ACC112 (cell line): ENCODE measurements around the gene DIDO1.

Experiments
- H2AFZ ChIP-seq: fragments of 200-600 bp; sonication (generic); one replicate; pipeline ENCODE4 v1.6.0; 2017; ENCODE audit warnings: antibody characterized with exemption, low read length; ENCODE audit not compliant: unreplicated experiment
- H3K27ac ChIP-seq: fragments of 200-600 bp; sonication (generic); 2 replicates; pipeline ENCODE4 v1.5.1; 2014; ENCODE audit warnings: low read depth, mild to moderate bottlenecking, antibody characterized with exemption, low read length, moderate library complexity
- H3K27me3 ChIP-seq: fragments of 200-600 bp; sonication (generic); 2 replicates; pipeline ENCODE4 v1.6.1; 2014; ENCODE audit warnings: mild to moderate bottlenecking, antibody characterized with exemption, low read length, moderate library complexity, mixed read lengths; ENCODE audit not compliant: insufficient read depth
- H3K36me3 ChIP-seq: fragments of 200-600 bp; sonication (generic); 2 replicates; pipeline ENCODE4 v1.6.1; 2016; ENCODE audit warnings: mild to moderate bottlenecking, antibody characterized with exemption, low read length, moderate library complexity, mixed read lengths; ENCODE audit not compliant: insufficient read depth
- H3K4me1 ChIP-seq: fragments of 200-600 bp; sonication (generic); one replicate; pipeline ENCODE4 v1.6.1; 2016; ENCODE audit warnings: low read length, mixed read lengths; ENCODE audit not compliant: insufficient read depth, unreplicated experiment, control insufficient read depth
- H3K4me3 ChIP-seq: fragments of 200-600 bp; sonication (generic); 2 replicates; pipeline ENCODE4 v1.5.1; 2014; ENCODE audit warnings: mild to moderate bottlenecking, low read depth, low read length
- H3K79me2 ChIP-seq: fragments of 200-600 bp; sonication (generic); one replicate; pipeline ENCODE4 v1.6.0; 2016; ENCODE audit warnings: low read length; ENCODE audit not compliant: control insufficient read depth, unreplicated experiment, insufficient read depth

Gene DIDO1

DNA sequence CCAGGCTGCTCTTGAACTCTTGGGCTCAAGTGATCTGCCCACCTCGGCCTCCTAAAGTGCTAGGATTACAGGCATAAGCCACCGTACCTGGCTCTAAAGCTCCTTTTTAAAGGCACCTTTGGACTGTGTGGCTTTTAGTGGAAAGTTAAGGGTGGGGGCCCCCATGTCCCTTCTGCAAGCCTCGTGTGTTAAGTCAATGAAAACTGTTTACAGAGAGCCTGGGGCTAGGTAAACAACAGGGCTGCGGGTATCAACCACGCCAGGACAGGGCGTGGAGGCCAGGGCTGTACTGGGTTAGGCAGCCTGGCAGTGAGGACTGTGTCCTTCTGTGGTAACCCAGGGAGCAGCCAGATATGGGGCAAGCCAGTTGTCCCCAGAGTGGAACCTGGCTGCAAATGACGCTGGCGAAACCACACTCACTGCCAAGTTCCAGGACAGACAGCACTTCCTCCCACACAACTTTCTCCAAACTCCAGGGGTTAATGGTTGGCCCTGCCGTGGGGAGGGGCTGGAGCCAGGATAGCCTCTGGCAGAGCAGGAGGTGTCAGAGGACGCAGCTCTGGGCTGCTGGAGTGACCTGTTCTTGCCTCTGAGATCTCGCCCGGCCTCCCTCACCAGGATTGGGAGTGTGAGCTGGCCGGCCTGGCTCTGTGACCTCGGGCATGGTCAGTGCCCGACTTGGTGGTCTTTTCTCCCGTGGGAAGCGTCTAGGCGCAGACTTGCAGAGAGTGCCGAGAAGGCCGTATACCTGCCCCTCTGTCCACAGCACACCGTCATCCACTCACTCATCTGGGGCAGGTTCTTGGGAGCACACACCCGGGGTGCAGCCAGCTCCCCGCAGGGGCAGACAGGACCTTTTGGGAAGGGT is 29.4 kb upstream of the DIDO1 start:
- no peaks in the 10 kb centered on the region for H3K27me3 ChIP-seq

DNA sequence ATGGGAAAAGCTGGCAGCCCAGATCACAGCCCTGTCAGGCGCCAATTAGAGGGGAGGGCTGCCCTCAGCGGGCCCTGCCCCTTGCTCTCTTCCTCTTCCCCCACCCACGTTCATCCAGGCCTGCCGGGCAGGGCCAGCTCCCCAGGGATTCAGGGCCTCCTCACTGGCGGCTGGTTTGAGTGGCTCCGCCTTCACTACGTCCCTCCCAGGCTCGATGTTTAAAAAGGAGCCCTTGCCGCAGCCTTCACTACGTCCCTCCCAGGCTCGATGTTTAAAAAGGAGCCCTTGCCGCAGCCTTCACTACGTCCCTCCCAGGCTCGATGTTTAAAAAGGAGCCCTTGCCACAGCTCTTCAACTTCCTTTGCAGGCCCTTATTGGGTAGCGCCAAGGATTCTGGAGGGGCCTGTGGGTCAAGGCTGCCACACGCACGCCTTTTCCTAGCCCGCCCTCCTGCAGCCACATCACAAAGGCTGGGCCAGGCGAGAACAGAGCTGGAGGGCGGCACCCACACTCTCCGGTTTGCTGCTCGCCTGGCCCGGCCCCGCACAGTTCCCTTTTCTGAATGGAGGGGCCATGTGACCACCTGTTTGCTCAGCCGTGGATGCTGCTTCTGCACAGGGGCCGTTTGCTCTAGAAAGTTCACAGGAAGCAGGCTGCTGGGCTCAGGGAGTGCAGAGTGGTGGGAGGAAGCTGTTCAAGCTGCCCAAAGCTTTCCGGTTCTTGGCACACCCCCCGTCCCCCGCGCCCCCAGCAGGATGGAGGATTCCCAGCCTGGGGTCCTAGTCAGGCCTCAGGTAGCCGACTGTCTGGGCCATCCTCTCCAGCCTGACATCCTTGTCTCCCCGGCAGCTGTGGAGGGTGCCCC is 27.8 kb upstream of the DIDO1 start:
- H3K4me3 ChIP-seq, result peak overlapping the region; percentile 79
- H3K27ac ChIP-seq, result peak overlapping the region; percentile 44
- H2AFZ ChIP-seq, result no peak overlapping the region
- H3K4me1 ChIP-seq, result peaks cover 5% of the 10 kb centered on the region
- H3K79me2 ChIP-seq, result peaks cover 27% of the 10 kb centered on the region
- H3K27me3 ChIP-seq, result no peaks in the 10 kb centered on the region
- peaks cover 16% of the 10 kb centered on the region for H3K36me3 ChIP-seq

More for the DNA sequence above, 29.4 kb upstream of the DIDO1 start:
- peaks cover 5% of the 10 kb centered on the region for H3K4me1 ChIP-seq
- H3K4me3 ChIP-seq, result no peak overlapping the region
- H3K27ac ChIP-seq, result no peak overlapping the region
- H2AFZ ChIP-seq, result no peak overlapping the region
- H3K36me3 ChIP-seq, result no peaks in the 10 kb centered on the region
- H3K79me2 ChIP-seq, result peaks cover 27% of the 10 kb centered on the region

DNA sequence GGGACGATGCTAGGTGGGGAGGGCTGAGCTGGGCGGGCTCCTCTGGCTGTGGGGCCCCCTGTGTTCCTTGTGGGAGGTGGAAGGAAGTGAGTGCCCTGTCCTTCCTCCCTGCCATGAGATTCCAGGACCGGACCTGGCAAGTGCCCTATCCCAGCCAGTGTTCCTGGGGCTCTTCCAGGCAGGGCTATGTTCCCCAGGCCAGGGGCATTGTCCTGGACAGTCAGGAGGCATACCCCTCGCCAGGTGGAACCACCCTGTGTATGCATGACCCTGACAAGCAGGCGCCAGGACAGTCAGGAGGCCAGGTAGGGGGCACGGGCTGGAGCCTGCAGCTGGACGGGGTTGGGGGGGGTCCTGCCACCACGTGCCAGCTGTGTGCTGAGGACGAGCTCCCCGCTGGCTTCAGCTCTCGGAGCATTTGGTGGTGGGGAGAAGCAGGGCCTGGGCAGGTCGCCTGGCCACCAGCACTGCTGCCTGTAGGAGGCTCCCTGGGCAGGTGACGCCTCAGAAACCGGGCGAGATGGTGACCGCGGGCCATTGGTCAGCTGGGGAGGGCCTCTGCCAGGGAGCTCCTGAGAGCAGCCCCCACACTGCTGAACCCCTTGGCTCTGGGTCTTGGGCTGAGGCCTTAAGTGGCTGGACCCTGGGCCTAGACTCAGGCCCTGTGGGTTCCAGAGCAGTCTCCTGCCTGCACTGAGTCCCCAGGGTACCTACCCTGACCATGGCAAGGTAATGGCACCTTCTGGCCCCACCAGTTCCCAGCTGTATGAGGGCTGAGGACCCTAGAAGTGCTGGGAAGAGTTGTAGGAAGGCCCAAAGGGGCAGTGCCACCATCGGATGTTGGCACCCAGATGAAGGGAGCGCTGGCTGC is 26.9 kb upstream of the DIDO1 start:
- Histone ChIP-seq H3K4me3 (peak overlapping the region; percentile 79), H3K36me3 (peaks cover 22% of the 10 kb centered on the region), H3K79me2 (peaks cover 26% of the 10 kb centered on the region), H2AFZ (no peak overlapping the region), H3K27me3 (no peaks in the 10 kb centered on the region), H3K4me1 (peaks cover 5% of the 10 kb centered on the region), H3K27ac (peak overlapping the region; percentile 44)

DNA sequence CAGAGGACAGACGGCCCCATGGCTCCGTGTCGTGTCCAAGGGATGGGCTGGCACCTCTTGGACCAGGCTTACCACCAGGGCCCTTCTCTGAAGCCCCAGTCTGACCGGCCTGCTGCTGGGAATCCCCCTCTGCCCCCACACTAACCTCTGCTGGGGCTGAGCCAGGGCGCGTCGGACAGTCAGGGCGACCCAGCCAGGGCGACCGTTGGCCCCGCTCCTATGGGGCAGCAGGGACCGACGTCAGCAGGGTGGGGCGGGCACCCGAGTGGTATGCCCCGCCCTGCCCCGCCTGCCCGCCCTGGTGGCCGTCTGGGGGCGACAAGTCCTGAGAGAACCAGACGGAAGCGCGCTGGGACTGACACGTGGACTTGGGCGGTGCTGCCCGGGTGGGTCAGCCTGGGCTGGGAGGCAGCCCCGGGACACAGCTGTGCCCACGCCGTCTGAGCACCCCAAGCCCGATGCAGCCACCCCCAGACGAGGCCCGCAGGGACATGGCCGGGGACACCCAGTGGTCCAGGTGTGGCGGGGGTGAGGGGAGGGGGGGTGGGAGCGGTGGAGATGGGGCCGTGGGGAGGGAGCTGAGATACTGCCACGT is 26.2 kb upstream of the DIDO1 start, which contains the start of gene SLC17A9:
SLC17A9 (plus strand) TSS at position 337 of the 595 bp plus-strand sequence; CDS start at position 459, 122 bp downstream.
- Histone ChIP-seq H3K4me3 (peak within 1 kb of the TSS; percentile 79), H3K4me1 (peaks cover 5% of the 10 kb centered on the region), H3K36me3 (peaks cover 30% of the 10 kb centered on the region), H3K27me3 (no peaks in the 10 kb centered on the region), H2AFZ (peak within 1 kb of the TSS; percentile 43), H3K27ac (peak within 1 kb of the TSS; percentile 55), H3K79me2 (peaks cover 21% of the 10 kb centered on the region)

DNA sequence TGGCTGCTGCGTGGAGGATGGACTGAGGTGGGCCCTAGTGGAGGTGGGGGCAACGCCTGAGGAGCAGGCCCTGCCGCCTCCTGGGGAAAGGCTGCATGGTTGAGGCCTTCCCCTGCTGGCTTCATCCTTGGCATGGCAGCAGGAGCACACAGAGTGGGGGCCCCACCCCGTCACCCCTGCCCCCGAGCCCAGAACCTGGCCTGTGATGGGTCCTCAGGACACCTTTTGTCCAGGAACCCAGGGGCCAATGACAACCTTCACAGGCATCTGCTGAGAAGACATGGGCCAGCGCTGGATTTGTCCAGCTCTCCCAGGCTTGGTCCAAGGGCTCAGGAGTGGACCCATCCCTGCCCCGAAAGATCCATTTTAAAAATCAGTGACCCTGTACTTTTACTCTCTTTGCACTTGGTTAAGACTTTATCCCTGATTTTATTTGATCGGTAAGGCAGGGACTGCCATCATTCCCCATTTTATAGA is 25.6 kb upstream of the DIDO1 start:
- H3K4me3 ChIP-seq, result peak overlapping the region; percentile 79
- H3K4me1 ChIP-seq, result peaks cover 5% of the 10 kb centered on the region
- H3K79me2 ChIP-seq, result peaks cover 21% of the 10 kb centered on the region
- H2AFZ ChIP-seq, result peak overlapping the region; percentile 43
- peak overlapping the region; percentile 55 for H3K27ac ChIP-seq
- H3K36me3 ChIP-seq, result peaks cover 35% of the 10 kb centered on the region
- H3K27me3 ChIP-seq, result no peaks in the 10 kb centered on the region

DNA sequence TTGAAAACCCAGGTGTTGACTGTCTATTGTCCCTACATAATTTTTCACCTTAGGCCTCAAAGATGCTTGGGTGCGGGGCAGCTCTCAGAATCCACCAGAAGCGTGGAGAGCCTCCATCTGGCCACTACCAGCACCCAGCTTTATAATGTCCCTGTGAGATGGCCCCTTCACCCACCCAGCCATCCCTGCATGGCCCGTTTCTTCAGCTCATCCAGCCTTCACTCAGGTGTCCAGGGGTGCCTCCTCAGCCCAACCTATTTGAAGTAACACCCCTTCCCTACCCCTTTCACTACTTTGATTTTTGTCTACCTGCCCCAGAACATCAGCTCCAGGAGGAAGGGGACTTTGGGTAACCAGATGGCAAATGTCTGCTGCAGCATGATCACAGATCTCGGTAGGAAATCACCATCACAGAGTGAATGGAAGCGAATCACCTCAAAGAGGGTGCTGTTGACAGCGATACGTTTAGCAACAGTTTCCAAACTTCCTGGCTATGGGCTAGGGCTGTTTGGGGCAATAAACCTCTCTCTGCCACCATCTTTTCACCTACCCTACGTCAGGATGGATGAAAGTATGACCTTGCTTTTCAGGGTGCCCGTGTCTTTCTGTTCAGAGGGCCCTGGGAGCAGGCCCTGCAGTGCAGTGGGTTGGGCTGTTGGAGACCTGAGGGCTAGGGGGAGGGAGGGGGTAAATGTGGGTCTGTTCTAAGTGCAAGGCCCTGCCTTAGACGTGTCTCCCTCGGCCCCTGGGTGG is 25.0 kb upstream of the DIDO1 start:
- Histone ChIP-seq H3K27me3 (no peaks in the 10 kb centered on the region), H2AFZ (no peak overlapping the region), H3K4me1 (peaks cover 5% of the 10 kb centered on the region), H3K79me2 (peaks cover 21% of the 10 kb centered on the region), H3K27ac (no peak overlapping the region), H3K36me3 (peaks cover 40% of the 10 kb centered on the region), H3K4me3 (peak overlapping the region; percentile 79)

DNA sequence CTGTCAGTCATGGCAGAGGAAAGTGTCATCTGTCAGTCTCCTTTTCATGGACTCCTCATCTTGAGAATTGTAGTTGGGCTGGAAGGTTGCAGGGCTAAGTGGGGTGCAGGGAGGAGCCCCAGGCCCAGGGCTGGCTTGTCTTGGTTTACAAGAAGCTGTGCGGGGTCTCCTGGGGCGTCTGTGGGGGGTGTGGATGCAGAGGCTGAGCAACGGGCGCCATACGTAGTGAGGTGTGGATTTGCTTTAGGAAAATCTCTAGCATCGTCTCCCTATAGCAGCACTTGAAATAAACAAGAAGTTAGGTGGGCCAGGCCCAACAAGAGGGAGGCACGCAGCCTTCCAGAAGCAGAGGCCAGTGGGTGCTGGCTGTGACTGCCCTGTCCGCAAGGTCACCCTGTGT is 24.4 kb upstream of the DIDO1 start:
- H3K27me3 ChIP-seq, result no peaks in the 10 kb centered on the region
- no peak overlapping the region for H2AFZ ChIP-seq
- peaks cover 19% of the 10 kb centered on the region for H3K79me2 ChIP-seq
- peaks cover 46% of the 10 kb centered on the region for H3K36me3 ChIP-seq
- H3K27ac ChIP-seq, result no peak overlapping the region
- no peak overlapping the region for H3K4me3 ChIP-seq
- peaks cover 5% of the 10 kb centered on the region for H3K4me1 ChIP-seq

DNA sequence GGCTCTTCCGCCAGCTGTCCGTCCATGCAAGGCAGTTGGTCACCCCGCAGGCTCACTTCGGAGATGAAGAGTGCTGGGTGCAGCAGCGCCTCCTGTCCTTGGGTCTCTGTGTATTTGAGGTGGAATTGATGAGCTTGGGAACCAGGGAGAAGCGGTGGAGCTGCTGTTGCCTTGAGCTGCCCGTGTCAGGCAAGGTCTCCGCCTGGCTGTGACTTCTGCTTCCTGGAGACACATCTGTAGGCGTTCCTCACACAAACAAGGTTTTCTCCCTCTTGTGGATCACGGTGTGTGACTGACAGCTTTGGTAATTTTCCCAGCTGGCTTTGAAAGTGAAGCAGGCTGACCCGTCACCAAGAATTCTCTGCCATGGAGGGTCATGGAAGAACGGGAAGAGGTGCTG is 23.7 kb upstream of the DIDO1 start:
- Histone ChIP-seq H3K27ac (no peak overlapping the region), H3K36me3 (peaks cover 49% of the 10 kb centered on the region), H3K79me2 (peaks cover 11% of the 10 kb centered on the region), H2AFZ (no peak overlapping the region), H3K27me3 (no peaks in the 10 kb centered on the region), H3K4me1 (peaks cover 5% of the 10 kb centered on the region), H3K4me3 (no peak overlapping the region)

DNA sequence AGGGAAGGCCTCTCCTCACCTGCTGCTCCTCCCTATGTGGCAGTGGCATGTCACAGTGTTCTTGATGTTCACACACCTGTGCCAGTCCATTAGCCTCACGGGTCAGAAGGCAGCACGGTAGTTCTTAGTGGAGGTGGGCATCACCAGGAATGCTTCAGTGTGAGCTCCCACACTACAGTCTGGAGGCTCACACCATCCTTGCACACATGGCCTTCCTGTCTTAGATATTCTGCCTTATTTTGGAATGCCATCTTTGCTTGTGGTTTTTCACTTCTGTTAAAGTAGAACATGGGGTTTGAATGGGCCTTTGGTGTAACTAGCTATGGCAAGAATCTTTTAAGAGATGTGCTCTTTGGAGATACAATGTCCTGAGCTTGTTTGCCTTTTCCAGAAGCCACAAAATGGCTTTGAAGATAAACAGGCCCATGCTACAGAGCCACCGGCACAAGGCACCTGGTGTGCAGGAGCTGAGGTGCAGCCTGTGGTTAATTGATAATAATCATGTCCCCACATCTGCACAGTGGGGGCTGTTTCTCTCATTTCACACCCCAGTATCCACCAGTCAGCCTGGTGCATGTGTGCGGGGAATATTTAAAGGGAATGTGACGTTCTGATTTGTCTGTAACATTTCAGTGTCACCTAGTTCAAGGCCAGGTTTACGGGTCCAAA is 23.0 kb upstream of the DIDO1 start:
- no peak overlapping the region for H2AFZ ChIP-seq
- no peak overlapping the region for H3K4me3 ChIP-seq
- H3K27me3 ChIP-seq, result no peaks in the 10 kb centered on the region
- H3K27ac ChIP-seq, result no peak overlapping the region
- H3K4me1 ChIP-seq, result peaks cover under 1% of the 10 kb centered on the region
- peaks cover 52% of the 10 kb centered on the region for H3K36me3 ChIP-seq
- peaks cover 5% of the 10 kb centered on the region for H3K79me2 ChIP-seq
